K562 (cell line): ENCODE measurements around the gene HEXIM2. TPM values are rescaled to one million over a fixed set of nuclear protein-coding genes. Genes with fewer than 3 reads are reported as not detected.

Source experiments
- ATAC-seq: fragments of 200-7000 bp; cut with Tn5 transposase; 3 replicates; pipeline ENCODE4 v1.9.1; 2020; ENCODE audit warnings: moderate library complexity
- BruUV-seq: library from RNA; stranded (reverse); fragments of 400-500 nt; replicated peaks from 2 replicates; lab custom pipeline; 2021; lab: Mats Ljungman, UMichigan
- CTCF ChIA-PET: fragments of 300-600 bp; formaldehyde crosslinking; extraction: SDS; loops from one replicate; lab custom pipeline; 2021; ENCODE audit warnings: low intra/inter-chr PET ratio; lab: Yijun Ruan, JAX
- POLR2A ChIA-PET: fragments of 300-600, 350-650 bp; sonication (Branson Sonifier 250); formaldehyde crosslinking; extraction: SDS; loops from one replicate; lab custom pipeline; 2021; ENCODE audit warnings: antibody characterized with exemption, inconsistent platforms; lab: Yijun Ruan, JAX
- DNase-seq, 4 experiments: peaks; one replicate each; pipeline versions ENCODE4 v3.0.0 to v3.0.0-alpha.2; 2011 to 2018; ENCODE audit warnings: low spot score in 3 of 4, mixed read lengths in 3 of 4; ENCODE audit errors: extremely low read depth in 1 of 4
- FAIRE-seq: peaks from 2 replicates; lab custom pipeline; 2011; peaks lifted over from hg19 to GRCh38; lab: Jason Lieb, UNC
- H2AFZ ChIP-seq: 2 replicates; pipeline ENCODE4 v1.6.0; 2011; ENCODE audit warnings: low read depth, low read length, control low read depth, inconsistent platforms
- H3K27ac ChIP-seq: fragments of 200-600 bp; 3 replicates; pipeline ENCODE4 v1.8.0; 2011; ENCODE audit warnings: low read depth, mild to moderate bottlenecking, control low read depth, inconsistent platforms, low read length, moderate library complexity, mixed read lengths; ENCODE audit errors: extremely low read depth
- H3K27me3 ChIP-seq, 2 experiments: fragments of 300-600 bp in 1 of 2; 2 replicates in 1 of 2; 3 replicates in 1 of 2; pipeline versions ENCODE4 v1.6.0 to v1.8.0; 2011; ENCODE audit warnings: inconsistent platforms in 2 of 2, low read length in 2 of 2, mild to moderate bottlenecking in 1 of 2, mixed read lengths in 1 of 2, moderate library complexity in 1 of 2; ENCODE audit not compliant: control insufficient read depth in 2 of 2, insufficient read depth in 2 of 2
- H3K36me3 ChIP-seq: fragments of 300-600 bp; 3 replicates; pipeline ENCODE4 v1.8.0; 2011; ENCODE audit warnings: mild to moderate bottlenecking, low read length, inconsistent platforms; ENCODE audit not compliant: control insufficient read depth, insufficient read depth
- H3K4me1 ChIP-seq, 2 experiments: fragments of 200-600 bp in 1 of 2; replicated peaks in 1 of 2; 2 replicates in 1 of 2; 3 replicates in 1 of 2; pipeline versions ENCODE4 v1.5.1 to v1.8.0; 2011; ENCODE audit warnings: inconsistent platforms in 2 of 2, low read length in 2 of 2, mild to moderate bottlenecking in 1 of 2, mixed read lengths in 1 of 2, moderate library complexity in 1 of 2; ENCODE audit not compliant: control insufficient read depth in 2 of 2, insufficient read depth in 2 of 2
- H3K4me2 ChIP-seq: 2 replicates; pipeline ENCODE4 v1.6.1; 2011; ENCODE audit warnings: low read length, control low read depth, inconsistent platforms, mixed read lengths; ENCODE audit not compliant: insufficient read depth
- H3K4me3 ChIP-seq: fragments of 200-600 bp; sonication (generic), shearing (Covaris generic); 2 replicates; pipeline ENCODE4 v1.5.1; 2016; ENCODE audit warnings: control low read depth, inconsistent platforms
- H3K79me2 ChIP-seq: fragments of 200-600 bp; 3 replicates; pipeline ENCODE4 v1.8.0; 2011; ENCODE audit warnings: low read length, inconsistent platforms; ENCODE audit not compliant: control insufficient read depth, insufficient read depth
- H3K9ac ChIP-seq, 2 experiments: 2 replicates each; pipeline versions ENCODE4 v1.6.0 to v1.6.1; 2011; ENCODE audit warnings: low read depth in 2 of 2, low read length in 2 of 2, control low read depth in 1 of 2, inconsistent platforms in 1 of 2, mild to moderate bottlenecking in 1 of 2, mixed read lengths in 1 of 2; ENCODE audit not compliant: insufficient read depth in 1 of 2
- H3K9me1 ChIP-seq: one replicate; pipeline ENCODE4 v1.6.0; 2011; ENCODE audit warnings: inconsistent platforms, mild to moderate bottlenecking, low read length, moderate library complexity; ENCODE audit not compliant: control insufficient read depth, insufficient read depth
- H3K9me3 ChIP-seq: replicated peaks from 2 replicates; pipeline ENCODE4 v1.5.1; 2011; ENCODE audit warnings: low read depth, low read length, inconsistent platforms; ENCODE audit not compliant: control insufficient read depth, insufficient read depth
- H4K20me1 ChIP-seq: replicated peaks from 2 replicates; pipeline ENCODE4 v1.6.1; 2011; ENCODE audit warnings: low read length, inconsistent platforms, mixed read lengths; ENCODE audit not compliant: control insufficient read depth, insufficient read depth
- BCOR ChIP-seq: fragments of 450-650 bp; IDR thresholded peaks from 2 replicates; pipeline ENCODE4 v1.6.1; 2016
- EHMT2 ChIP-seq: fragments of 450-650 bp; IDR thresholded peaks from 2 replicates; pipeline ENCODE4 v1.6.1; 2018; ENCODE audit warnings: antibody characterized with exemption
- FOXA3 ChIP-seq, 2 experiments: fragments of 450-650 bp in 1 of 2; sonication (generic) in 1 of 2; formaldehyde crosslinking; IDR thresholded peaks in 1 of 2; conservative IDR thresholded peaks in 1 of 2; 2 replicates each; pipeline versions ENCODE4 v1.4.0 to v1.8.0; 2020 to 2022; ENCODE audit warnings: mild to moderate bottlenecking in 2 of 2, missing genetic modification reagents in 1 of 2
- KDM1A ChIP-seq, 2 experiments: fragments of 450-650 bp; IDR thresholded peaks; 2 replicates each; pipeline ENCODE4 v1.6.1; 2016; ENCODE audit warnings: mild to moderate bottlenecking in 2 of 2
- NCOR1 ChIP-seq: fragments of 450-650 bp; IDR thresholded peaks from 2 replicates; pipeline ENCODE4 v1.6.1; 2016; ENCODE audit warnings: mild to moderate bottlenecking, moderate library complexity
- RBM25 ChIP-seq: fragments of 200-400 bp; formaldehyde crosslinking; IDR thresholded peaks from 2 replicates; pipeline ENCODE4 v1.6.1; 2018; ENCODE audit warnings: low read length, low read depth, moderate library complexity; ENCODE audit not compliant: severe bottlenecking
- ZFP36 ChIP-seq: fragments of 150-350 bp; IDR thresholded peaks from 2 replicates; pipeline ENCODE4 v1.6.1; 2018; ENCODE audit warnings: low read length, low read depth; ENCODE audit not compliant: partially characterized antibody
- WGBS: fragments of 100-300 bp; shearing (Covaris generic); methylation state at CpG from one replicate; pipeline ENCODE4 v1.1.6; 2016; ENCODE audit warnings: low coverage, mixed read lengths; ENCODE audit not compliant: insufficient coverage; ENCODE audit errors: missing lambda C conversion rate; 5-methylcytosine and 5-hydroxymethylcytosine counted together
- in situ Hi-C: fragments of 300-500 bp; cut with MboI; formaldehyde crosslinking; loops from 4 replicates; pipeline ENCODE4 v1.15.0; 2018; ENCODE audit warnings: inconsistent platforms, mixed read lengths
- intact Hi-C: fragments of 100-400 bp; cut with micrococcal nuclease; formaldehyde crosslinking; loops from 2 replicates; pipeline ENCODE4 v1.14.2; 2022
- polyA plus RNA-seq, 8 experiments: library from polyadenylated mRNA; depleted of rRNA in 4 of 8; stranded (reverse) in 5 of 8; unstranded in 3 of 8; fragments of >200 nt; fragmentation: Nextera tagmentation in 2 of 8; fragmentation: Illumina TruSeq in 1 of 8; extraction: Ambion mirVana in 2 of 8; extraction: Trizol in 1 of 8; gene quantifications; 2 replicates each; pipeline versions ENCODE4 v1.2.1 to v1.2.3, GENCODE V29; 2011 to 2014; ENCODE audit warnings: inconsistent platforms in 1 of 8, missing spikeins in 1 of 8
- total RNA-seq, 7 experiments: library from RNA; depleted of rRNA in 6 of 7; stranded (reverse); fragments of >200 nt in 6 of 7; fragmentation: Illumina TruSeq in 2 of 7; extraction: Trizol in 2 of 7; gene quantifications; 2 replicates each; pipeline versions ENCODE4 v1.2.1 to v1.2.3, GENCODE V29; 2011 to 2021; ENCODE audit warnings: low replicate concordance in 1 of 7

The HEXIM2 gene
- total and polyA plus RNA-seq, 9 of the 15 experiments (the other 6 are each of a cell fraction or from before 2014, with no cell fraction given), result 0.69 to 3.4 (median 1.1) TPM; not detected in 2

GRCh38 chr17:45123076-45123770, 38.5 kb upstream of the HEXIM2 start:
- H3K9me1 ChIP-seq, result no peaks in the 10 kb centered on the region
- no peak for ATAC-seq
- H4K20me1 ChIP-seq, result no peaks in the 10 kb centered on the region
- POLR2A ChIA-PET, result interaction anchor here (0.6 to 1.2 kb wide), 3 partner anchors 8 to 78 kb away, joined by 3 to 5 read pairs (median 3); no protein-coding TSS in a partner anchor
- H3K4me2 ChIP-seq, result no peak overlapping the region
- H3K27me3 ChIP-seq, result no peaks in the 10 kb centered on the region
- in situ Hi-C loops, result no loop called here
- no peaks in the 10 kb centered on the region for H3K36me3 ChIP-seq
- H3K4me3 ChIP-seq, result no peak overlapping the region
- H3K9me3 ChIP-seq, result no peaks in the 10 kb centered on the region
- no peak for DNase-seq
- no peak overlapping the region for H3K9ac ChIP-seq
- 76% methylated on average over 6 of the region's 6 CpGs for WGBS
- CTCF ChIA-PET, result no interaction called here
- intact Hi-C loops, result loop anchor here (10.0 kb wide), 1 partner anchor 108 kb away; no protein-coding TSS in a partner anchor
- H3K27ac ChIP-seq, result peak overlapping the region; percentile 92; the same call in 2 of the 3 replicates
- no TSS peak for BruUV-seq
- H3K79me2 ChIP-seq, result no peaks in the 10 kb centered on the region; the same call in 2 of the 3 replicates
- H3K4me1 ChIP-seq, result peaks cover 35 to 55% of the 10 kb centered on the region in 2 experiments
- peak; percentile 32 for FAIRE-seq
- no peak overlapping the region for H2AFZ ChIP-seq
- TF ChIP-seq NCOR1 (no peak), BCOR (peak; percentile 59; the same call in 1 of the 2 replicates), KDM1A (IDR thresholded peaks at IDR 0.05) (peak in 1 of 2 experiments; percentile 33; a peak in 1 of 4 replicates), ZFP36 (peak; percentile 97), FOXA3 (CRISPR knock-in tag; conservative IDR thresholded peaks at IDR 0.05 in 1 of 2, IDR thresholded peaks at IDR 0.05 in 1 of 2) (peak in 1 of 2 experiments; percentile 40; a peak in 1 of 4 replicates), RBM25 (peak; percentile 9), EHMT2 (no peak)
